ENCODE data around the gene PKN2.

Gene PKN2

DNA sequence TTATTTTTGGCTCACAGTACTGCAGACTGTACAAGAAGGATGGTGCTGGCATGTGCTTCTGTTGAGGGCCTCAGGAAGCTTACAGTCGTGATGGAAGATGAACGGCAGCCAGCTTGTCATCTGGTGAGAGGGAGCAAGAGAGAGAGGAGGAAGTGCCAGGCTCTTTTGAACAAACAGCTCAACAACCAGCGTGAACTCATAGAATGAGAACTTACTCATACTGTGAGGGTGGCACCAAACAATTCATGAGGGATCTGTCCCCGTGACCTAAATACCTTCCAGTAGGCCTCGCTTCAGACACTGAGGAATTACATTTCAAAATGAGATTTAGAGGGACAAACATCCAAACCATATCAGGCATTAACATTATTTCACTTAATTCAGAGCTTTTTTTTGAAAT lies 84.7 kb downstream of the PKN2 start:
- Histone ChIP-seq H3K9ac (ENCODE audit: low read depth, low read length) (no peak overlapping the region), H3K4me3 (ENCODE audit: low read depth in 1 of 2, low read length in 2 of 2) (no peak overlapping the region), H3K36me3 (ENCODE audit: insufficient read depth, low read length) (peaks cover 43% of the 10 kb centered on the region), H4K20me1 (ENCODE audit: insufficient read depth, low read length) (peaks cover 9% of the 10 kb centered on the region; the same call in 1 of the 2 replicates), H2AFZ (ENCODE audit: low read depth, low read length) (no peak overlapping the region), H3K4me1 (ENCODE audit: insufficient read depth, low read length) (no peaks in the 10 kb centered on the region), H3K9me3 (ENCODE audit: insufficient read depth, low read length, severe bottlenecking) (no peaks in the 10 kb centered on the region), H3K79me2 (ENCODE audit: insufficient read depth, low read length) (peaks cover 26% of the 10 kb centered on the region), H3K27ac (ENCODE audit: low read length) (no peak overlapping the region), H3K4me2 (ENCODE audit: insufficient read depth, low read length) (no peak overlapping the region), H3K27me3 (ENCODE audit: insufficient read depth, low read length, poor library complexity) (no peaks in the 10 kb centered on the region)
- ATAC-seq (ENCODE audit: insufficient read depth, low read depth) (no peak), DNase-seq (no peak)
- TF ChIP-seq EZH2 (IDR thresholded peaks at IDR 0.05; ENCODE audit: borderline replicate concordance, low read depth, low read length, severe bottlenecking) (no peak), CTCF (IDR thresholded peaks at IDR 0.05; ENCODE audit: borderline replicate concordance, extremely low read depth, low read length, poor library complexity, severe bottlenecking) (no peak)

GRCh38 chr1:88773540-88774150 lies 89.6 kb downstream of the PKN2 start:
- H3K79me2 ChIP-seq (ENCODE audit: insufficient read depth, low read length) = no peaks in the 10 kb centered on the region
- no peaks in the 10 kb centered on the region for H3K4me1 ChIP-seq (ENCODE audit: insufficient read depth, low read length)
- H3K9ac ChIP-seq (ENCODE audit: low read depth, low read length) = no peak overlapping the region
- no peak for DNase-seq
- H2AFZ ChIP-seq (ENCODE audit: low read depth, low read length) = no peak overlapping the region
- no peaks in the 10 kb centered on the region for H3K27me3 ChIP-seq (ENCODE audit: insufficient read depth, low read length, poor library complexity)
- H3K27ac ChIP-seq (ENCODE audit: low read length) = no peak overlapping the region
- H3K4me3 ChIP-seq (ENCODE audit: low read depth in 1 of 2, low read length in 2 of 2) = no peak overlapping the region
- no peak for TF ChIP-seq CTCF (IDR thresholded peaks at IDR 0.05; ENCODE audit: borderline replicate concordance, extremely low read depth, low read length, poor library complexity, severe bottlenecking)
- TF ChIP-seq EZH2 (IDR thresholded peaks at IDR 0.05; ENCODE audit: borderline replicate concordance, low read depth, low read length, severe bottlenecking) = no peak
- no peak overlapping the region for H3K4me2 ChIP-seq (ENCODE audit: insufficient read depth, low read length)
- H3K36me3 ChIP-seq (ENCODE audit: insufficient read depth, low read length) = peaks cover 65% of the 10 kb centered on the region
- no peaks in the 10 kb centered on the region for H3K9me3 ChIP-seq (ENCODE audit: insufficient read depth, low read length, severe bottlenecking)
- H4K20me1 ChIP-seq (ENCODE audit: insufficient read depth, low read length) = no peaks in the 10 kb centered on the region
- ATAC-seq (ENCODE audit: insufficient read depth, low read depth) = peak; percentile 53; the same call in 2 of the 3 replicates

- Histone ChIP-seq H3K9ac (ENCODE audit: low read depth, low read length) (no peak overlapping the region), H3K4me1 (ENCODE audit: insufficient read depth, low read length) (no peaks in the 10 kb centered on the region), H3K4me2 (ENCODE audit: insufficient read depth, low read length) (no peak overlapping the region), H3K27me3 (ENCODE audit: insufficient read depth, low read length, poor library complexity) (no peaks in the 10 kb centered on the region), H3K27ac (ENCODE audit: low read length) (no peak overlapping the region), H3K4me3 (ENCODE audit: low read depth in 1 of 2, low read length in 2 of 2) (no peak overlapping the region), H3K36me3 (ENCODE audit: insufficient read depth, low read length) (peaks cover 66% of the 10 kb centered on the region), H4K20me1 (ENCODE audit: insufficient read depth, low read length) (no peaks in the 10 kb centered on the region), H3K9me3 (ENCODE audit: insufficient read depth, low read length, severe bottlenecking) (no peaks in the 10 kb centered on the region), H3K79me2 (ENCODE audit: insufficient read depth, low read length) (no peaks in the 10 kb centered on the region), H2AFZ (ENCODE audit: low read depth, low read length) (no peak overlapping the region)
- ATAC-seq (ENCODE audit: insufficient read depth, low read depth) (no peak), DNase-seq (no peak)
- TF ChIP-seq CTCF (IDR thresholded peaks at IDR 0.05; ENCODE audit: borderline replicate concordance, extremely low read depth, low read length, poor library complexity, severe bottlenecking) (no peak), EZH2 (IDR thresholded peaks at IDR 0.05; ENCODE audit: borderline replicate concordance, low read depth, low read length, severe bottlenecking) (no peak)
Measured at GRCh38 chr1:88774151-88774556, 90.1 kb downstream of the PKN2 start.

Data from DND-41 (cell line).